HG03097 (cell line): ENCODE data around the gene CWC27.

Source experiments
- ATAC-seq: cut with Tn5 transposase; IDR thresholded peaks from one replicate; pipeline ENCODE4 v1.9.1; 2021; ENCODE audit not compliant: unreplicated experiment, low FRiP score

CWC27 gene

GRCh38 chr5:65029178-65029577 lies 260.4 kb downstream of the CWC27 start:
- no peak for ATAC-seq

GRCh38 chr5:65030056-65030455 lies 261.3 kb downstream of the CWC27 start:
- ATAC-seq, result no peak

GRCh38 chr5:65032250-65032649 lies 263.5 kb downstream of the CWC27 start:
- no peak for ATAC-seq

GRCh38 chr5:65034029-65034812 lies 265.5 kb downstream of the CWC27 start:
- ATAC-seq, result no peak

- no peak for ATAC-seq
Observed at GRCh38 chr5:65034813-65035209, 266.1 kb downstream of the CWC27 start.

GRCh38 chr5:65035211-65036206 lies 266.8 kb downstream of the CWC27 start:
- peak; percentile 74 for ATAC-seq

- no peak for ATAC-seq
Observed at GRCh38 chr5:65037831-65038815, 269.4 kb downstream of the CWC27 start.

- ATAC-seq, result no peak
Observed at GRCh38 chr5:65041296-65042158, 272.8 kb downstream of the CWC27 start.

GRCh38 chr5:65043843-65044359 lies 275.2 kb downstream of the CWC27 start:
- ATAC-seq, result no peak

GRCh38 chr5:65047225-65047624 lies 278.5 kb downstream of the CWC27 start:
- no peak for ATAC-seq

- peak; percentile 34 for ATAC-seq
Observed at GRCh38 chr5:65047948-65048690, 279.4 kb downstream of the CWC27 start.

- no peak for ATAC-seq
Observed at GRCh38 chr5:65050140-65050539, 281.4 kb downstream of the CWC27 start.

- no peak for ATAC-seq
Observed at GRCh38 chr5:65050826-65051498, 282.2 kb downstream of the CWC27 start.

- no peak for ATAC-seq
Observed at GRCh38 chr5:65055938-65056337, 287.2 kb downstream of the CWC27 start.

GRCh38 chr5:65059681-65060598 lies 291.2 kb downstream of the CWC27 start:
- no peak for ATAC-seq

GRCh38 chr5:65061250-65061973 lies 292.7 kb downstream of the CWC27 start:
- peak; percentile 66 for ATAC-seq
